Measurements from ENCODE around the gene GBF1. TPM values are rescaled to one million over a fixed set of nuclear protein-coding genes. Genes with fewer than 3 reads are reported as not detected.

Gene GBF1
- total and polyA plus RNA-seq, 10 of the 15 experiments (the other 5 are each of a cell fraction or from before 2014, with no cell fraction given), result 0.82 to 42.0 (median 21.8) TPM

DNA sequence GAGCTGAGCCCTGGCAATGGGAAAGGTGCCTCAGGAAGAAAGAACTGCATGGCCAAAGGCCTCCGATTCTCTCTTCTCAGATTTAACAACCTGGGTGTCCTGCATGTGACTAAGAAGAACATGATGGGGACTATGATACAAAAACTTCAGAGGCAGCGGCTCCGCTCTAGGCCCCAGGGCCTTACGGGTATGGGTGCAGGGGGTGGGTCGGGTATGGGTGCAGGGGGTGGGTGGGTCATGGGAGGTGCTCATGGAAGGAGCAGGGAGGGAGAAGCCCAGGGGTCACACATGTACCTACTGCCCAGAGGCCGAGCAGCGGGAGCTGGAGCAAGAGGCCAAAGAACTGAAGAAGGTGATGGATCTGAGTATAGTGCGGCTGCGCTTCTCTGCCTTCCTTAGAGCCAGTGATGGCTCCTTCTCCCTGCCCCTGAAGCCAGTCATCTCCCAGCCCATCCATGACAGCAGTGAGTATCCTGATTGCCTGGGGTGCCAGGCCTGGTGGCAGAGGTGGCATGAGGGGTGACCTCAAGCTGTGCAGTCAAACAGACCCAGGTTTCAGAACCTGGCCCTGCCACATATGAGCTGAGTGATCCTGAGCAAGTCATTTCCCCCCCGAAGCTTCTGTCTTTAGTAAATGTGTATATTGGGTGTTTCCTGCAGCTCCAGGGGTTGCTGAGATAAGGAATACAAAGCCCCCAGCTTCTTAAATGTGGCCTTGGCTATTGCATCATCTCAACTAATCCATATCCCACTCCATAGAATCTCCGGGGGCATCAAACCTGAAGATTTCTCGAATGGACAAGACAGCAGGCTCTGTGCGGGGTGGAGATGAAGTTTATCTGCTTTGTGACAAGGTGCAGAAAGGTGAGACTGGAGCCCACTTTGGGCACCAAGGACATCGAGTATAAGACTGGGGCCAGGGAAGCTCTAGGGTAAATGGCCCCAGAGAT is 152.2 kb downstream of the GBF1 start:
- BruUV-seq (replicated peaks), result TSS peak; percentile 56
- no peak for DNase-seq (ENCODE audit: low read depth, low spot score)
- peak overlapping the region; percentile 100 for H3K4me3 ChIP-seq
- RAD21 ChIA-PET (ENCODE audit: unreplicated experiment), result interaction anchor here (1.3 to 5.8 kb wide), 7 partner anchors 10 to 186 kb away, joined by 3 to 33 read pairs (median 5); partner anchors contain the start of gene FBXL15
- TF ChIP-seq BHLHE40 (IDR thresholded peaks at IDR 0.05; ENCODE audit: borderline replicate concordance in 1 of 2, low read depth in 2 of 2, low read length in 1 of 2) (no peak), E2F4 (IDR thresholded peaks at IDR 0.05; ENCODE audit: low read depth, low read length) (no peak), POLR2AphosphoS5 (IDR thresholded peaks at IDR 0.05; ENCODE audit: low read length) (peak; percentile 3; the same call in 1 of the 2 replicates)
- H3K27me3 ChIP-seq (replicated peaks in 1 of 2; ENCODE audit: control insufficient read depth in 2 of 2, insufficient read depth in 2 of 2, low read length in 1 of 2), result no peaks in the 10 kb centered on the region
- no peak for FAIRE-seq
- ATAC-seq, result no peak
- H3K79me2 ChIP-seq (ENCODE audit: control insufficient read depth, insufficient read depth, low read length), result peaks cover 57% of the 10 kb centered on the region
- intact Hi-C loops (cut with micrococcal nuclease; ENCODE audit: unreplicated experiment) (loop anchor here (2.0 to 10.0 kb wide), 2 partner anchors 167 to 247 kb away; partner anchors contain the start of gene TRIM8), in situ Hi-C loops (cut with MboI) (no loop called here)
- no peak overlapping the region for H2AFZ ChIP-seq (ENCODE audit: control insufficient read depth, low read depth, low read length)
- H3K4me1 ChIP-seq (ENCODE audit: control insufficient read depth, insufficient read depth, low read length), result peaks cover 25% of the 10 kb centered on the region
- WGBS (ENCODE audit: insufficient coverage, insufficient replicate concordance, low lambda C conversion rate, missing lambda C conversion rate), result 68% methylated on average over 10 of the region's 14 CpGs
- H3K27ac ChIP-seq (ENCODE audit: control insufficient read depth, insufficient read depth), result peak overlapping the region; percentile 93
- POLR2A ChIA-PET, result interaction anchor here (0.5 to 6.1 kb wide), 8 partner anchors 13 to 187 kb away, joined by 3 to 42 read pairs (median 4); partner anchors contain the start of genes CUEDC2 and FBXL15
- CTCF ChIA-PET, result interaction anchor here (0.5 to 12.1 kb wide), 12 partner anchors 10 to 228 kb away, joined by 3 to 90 read pairs (median 5); partner anchors contain the start of genes CUEDC2 and FBXL15
- H3K4me2 ChIP-seq (ENCODE audit: control insufficient read depth, insufficient read depth), result peak overlapping the region; percentile 96
- peak overlapping the region; percentile 99 for H3K9ac ChIP-seq (ENCODE audit: control insufficient read depth, insufficient read depth, low read length)
- SMC1A ChIA-PET (ENCODE audit: uncharacterized antibody, unreplicated experiment), result interaction anchor here (1.0 to 3.5 kb wide), 5 partner anchors 12 to 167 kb away, joined by 3 to 15 read pairs (median 5); no protein-coding TSS in a partner anchor
- peaks cover 3% of the 10 kb centered on the region; the same call in 1 of the 2 replicates for H4K20me1 ChIP-seq (ENCODE audit: control insufficient read depth, insufficient read depth)
- peaks cover 17 to 40% of the 10 kb centered on the region in 2 experiments for H3K36me3 ChIP-seq (ENCODE audit: control insufficient read depth in 2 of 2, insufficient read depth in 2 of 2, low read length in 1 of 2)
- no peaks in the 10 kb centered on the region; the same call in 2 of the 3 replicates for H3K9me3 ChIP-seq (replicated peaks; ENCODE audit: control insufficient read depth, insufficient read depth, low read length)

Measured in GM12878 (cell line).